ENCODE measurements around the gene NUDC.

NUDC gene

DNA sequence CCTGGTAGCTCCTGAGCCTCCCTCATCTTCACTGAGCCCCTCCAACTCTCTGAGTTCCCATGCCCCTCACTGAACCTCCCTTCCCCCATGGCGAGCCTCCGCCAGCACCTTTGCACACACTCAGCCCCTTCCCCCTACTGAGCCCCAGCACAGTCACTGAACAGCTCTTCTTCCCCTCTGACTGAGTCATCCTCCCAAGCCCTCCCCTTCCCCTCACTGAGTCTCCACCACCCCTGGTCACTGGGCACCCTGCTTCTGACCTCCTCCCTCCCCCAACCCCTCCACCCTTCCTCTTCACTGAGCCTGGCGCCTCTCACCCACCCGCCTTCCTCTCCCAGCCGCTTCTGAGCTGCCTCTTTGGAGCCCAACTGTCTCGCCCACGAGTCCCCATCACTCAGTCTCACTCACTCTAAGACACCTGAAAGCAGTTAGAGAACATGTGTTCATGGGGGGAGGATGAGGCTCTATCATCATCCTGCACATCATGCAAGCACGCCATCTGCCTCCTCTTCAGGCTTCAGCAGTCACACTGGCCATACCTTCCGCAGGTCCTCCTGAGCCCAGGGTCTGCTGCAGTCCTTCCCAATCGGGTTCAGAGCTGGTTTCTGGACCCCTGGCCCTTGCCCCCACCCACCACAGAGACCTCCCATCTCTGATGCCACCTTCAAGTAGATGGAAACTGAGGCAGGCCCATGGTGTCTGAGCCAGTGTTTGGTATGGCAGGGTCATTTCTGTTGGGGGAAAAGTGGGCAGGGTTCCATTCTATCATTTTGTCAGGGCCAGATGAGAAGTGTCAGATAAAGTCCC is 70.0 kb downstream of the NUDC start:
- no peak for DNase-seq (ENCODE audit: low spot score)

DNA sequence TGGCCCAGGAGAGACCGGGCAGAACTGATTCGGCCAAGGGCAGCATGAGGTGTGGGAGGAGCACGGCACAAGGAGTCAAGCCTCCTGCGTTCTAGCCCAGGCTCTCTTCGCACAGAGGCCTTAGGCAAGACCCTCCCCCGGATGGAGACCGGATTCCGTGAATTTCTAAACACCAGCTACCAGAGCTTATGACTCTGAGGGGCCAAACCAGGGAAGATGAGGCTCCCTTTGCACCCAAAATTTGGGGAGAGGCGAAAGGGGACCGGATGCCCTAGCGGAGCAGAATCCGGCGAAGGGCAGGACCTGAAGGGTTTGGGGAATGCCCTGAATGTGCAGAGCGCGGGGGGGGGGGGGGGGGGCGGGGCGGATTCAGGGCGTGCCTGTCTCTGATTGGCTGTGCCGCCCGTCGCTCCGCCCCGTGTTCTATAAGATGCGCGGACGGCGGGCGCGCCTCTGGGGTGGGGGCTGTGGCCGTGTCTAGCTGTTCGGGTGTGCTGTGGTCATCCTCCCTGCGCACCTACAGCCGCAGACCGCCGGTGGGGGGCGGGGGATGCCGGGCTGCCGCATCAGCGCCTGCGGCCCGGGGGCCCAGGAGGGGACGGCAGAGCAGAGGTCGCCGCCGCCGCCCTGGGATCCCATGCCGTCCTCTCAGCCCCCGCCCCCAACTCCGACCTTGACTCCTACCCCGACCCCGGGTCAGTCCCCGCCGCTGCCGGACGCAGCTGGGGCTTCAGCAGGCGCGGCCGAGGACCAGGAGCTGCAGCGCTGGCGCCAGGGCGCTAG is 71.9 kb downstream of the NUDC start, which contains the start of gene TRNP1:
TSS of gene TRNP1 (plus strand) at position 456 of the 783 bp plus-strand sequence. CDS start at position 551, 95 bp downstream.
- peak; percentile 63 for DNase-seq (ENCODE audit: low spot score)

DNA sequence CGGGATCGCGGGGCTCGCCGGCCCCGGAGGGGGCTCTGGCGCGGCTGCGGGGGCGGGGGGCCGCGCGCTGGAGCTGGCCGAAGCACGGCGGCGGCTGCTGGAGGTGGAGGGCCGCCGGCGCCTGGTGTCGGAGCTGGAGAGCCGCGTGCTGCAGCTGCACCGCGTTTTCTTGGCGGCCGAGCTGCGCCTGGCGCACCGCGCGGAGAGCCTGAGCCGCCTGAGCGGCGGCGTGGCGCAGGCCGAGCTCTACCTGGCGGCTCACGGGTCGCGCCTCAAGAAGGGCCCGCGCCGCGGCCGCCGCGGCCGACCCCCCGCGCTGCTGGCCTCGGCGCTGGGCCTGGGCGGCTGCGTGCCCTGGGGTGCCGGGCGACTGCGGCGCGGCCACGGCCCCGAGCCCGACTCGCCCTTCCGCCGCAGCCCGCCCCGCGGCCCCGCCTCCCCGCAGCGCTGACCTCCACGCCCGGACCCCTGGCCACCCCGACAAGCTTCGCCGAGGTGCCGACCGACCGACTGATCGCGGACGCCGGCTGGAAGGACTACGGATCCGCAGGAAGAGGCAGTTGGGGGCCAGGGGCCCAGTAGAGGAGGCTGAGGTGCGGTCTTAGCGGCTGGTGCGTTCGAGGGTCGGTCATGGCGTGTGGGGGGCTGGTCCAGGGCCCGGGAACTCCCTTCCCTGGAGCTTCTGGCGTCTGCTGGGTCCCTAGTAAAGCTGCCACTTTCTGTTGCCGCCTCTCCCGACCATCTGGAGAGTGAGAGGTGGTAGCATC is 72.7 kb downstream of the NUDC start:
- no peak for DNase-seq (ENCODE audit: low spot score)

DNA sequence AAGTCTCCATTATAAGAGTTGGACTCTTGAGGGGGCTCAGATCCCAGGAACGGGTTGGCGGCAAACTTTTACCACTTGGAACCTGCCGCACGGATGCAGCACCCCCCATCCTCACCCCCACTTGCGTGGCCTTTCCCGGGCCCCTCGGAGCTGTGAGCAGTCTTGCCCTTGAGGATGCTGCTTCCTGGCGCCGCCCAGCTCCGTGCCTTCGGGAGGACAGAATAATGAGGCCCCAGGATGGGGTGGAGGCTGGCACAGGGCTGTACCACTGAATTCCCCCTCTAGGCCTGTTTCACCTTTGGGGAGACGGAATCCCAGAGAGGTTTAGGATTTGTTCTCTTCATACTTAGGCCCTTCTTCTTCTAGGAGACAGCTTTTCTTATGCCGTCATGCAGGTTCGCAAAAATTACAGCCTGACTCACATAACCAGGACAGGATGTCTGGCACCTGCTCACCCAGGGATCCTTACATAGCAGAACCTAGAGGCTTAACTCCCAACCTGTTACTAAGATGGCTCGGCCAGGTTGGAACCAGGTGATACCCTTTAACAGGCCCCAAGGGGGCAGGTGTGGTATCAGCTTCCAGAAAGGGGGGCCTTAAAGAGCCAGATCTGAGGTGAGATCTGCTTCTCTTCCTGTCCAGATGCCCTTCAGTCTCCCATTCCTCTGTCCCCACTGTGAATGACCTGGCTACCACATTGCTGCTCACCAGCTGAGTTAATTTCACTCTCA is 73.4 kb downstream of the NUDC start:
- DNase-seq (ENCODE audit: low spot score), result no peak

DNA sequence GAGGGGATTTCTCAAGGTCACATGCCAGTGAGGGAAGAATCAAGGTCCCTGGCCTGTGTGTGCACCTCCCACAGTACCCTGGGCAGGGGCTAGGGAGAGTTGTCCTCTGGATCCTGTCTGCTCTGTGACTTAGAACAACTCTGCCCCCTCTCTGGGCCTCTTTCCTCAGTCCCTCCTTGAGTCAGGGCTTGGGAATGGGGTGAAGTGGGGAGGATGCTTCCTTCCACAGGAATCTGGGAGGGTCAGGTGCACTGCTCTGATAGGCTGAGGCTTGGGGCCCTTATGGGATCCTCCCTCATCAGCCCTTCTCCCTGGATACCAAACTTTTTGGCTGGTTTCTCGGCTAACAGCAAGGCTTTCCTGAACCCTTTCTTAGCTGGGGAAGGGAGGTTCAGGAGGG is 74.5 kb downstream of the NUDC start:
- no peak for DNase-seq (ENCODE audit: low spot score)
